Ramos (cell line): ENCODE results near the gene ST8SIA1.

Experiments used
- in situ Hi-C: fragments of 300-500 bp; cut with MboI; formaldehyde crosslinking; loops from one replicate; pipeline ENCODE4 v1.14.3; 2022; ENCODE audit warnings: low sequenced_read_pairs; ENCODE audit not compliant: unreplicated experiment

The ST8SIA1 gene

DNA sequence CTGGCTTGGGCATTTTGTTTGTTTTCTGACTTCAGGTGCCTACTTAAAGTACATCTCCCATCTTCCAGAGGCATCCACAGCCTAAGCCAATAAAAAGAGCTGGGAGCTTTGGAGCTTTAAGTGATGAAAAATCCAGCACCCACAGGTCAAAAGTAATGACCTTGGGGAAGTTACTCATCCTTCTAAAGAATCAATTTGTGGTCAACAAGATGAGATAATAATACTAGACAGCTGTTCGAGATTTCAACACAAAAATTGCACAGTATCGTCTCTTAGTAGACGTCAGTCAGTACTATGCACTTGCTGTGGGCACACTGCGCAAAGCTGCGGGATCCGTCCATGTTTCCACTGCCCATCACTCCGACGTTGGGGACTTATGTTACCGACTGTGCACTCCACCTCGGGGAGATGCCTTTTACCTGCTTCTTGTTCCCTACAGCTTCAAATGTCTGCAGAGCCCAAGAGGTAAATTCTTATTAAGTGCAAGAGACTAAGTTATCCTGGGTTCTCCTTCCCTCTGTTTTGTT is 1.3 kb downstream of the ST8SIA1 start:
- in situ Hi-C loops, result no loop called here

DNA sequence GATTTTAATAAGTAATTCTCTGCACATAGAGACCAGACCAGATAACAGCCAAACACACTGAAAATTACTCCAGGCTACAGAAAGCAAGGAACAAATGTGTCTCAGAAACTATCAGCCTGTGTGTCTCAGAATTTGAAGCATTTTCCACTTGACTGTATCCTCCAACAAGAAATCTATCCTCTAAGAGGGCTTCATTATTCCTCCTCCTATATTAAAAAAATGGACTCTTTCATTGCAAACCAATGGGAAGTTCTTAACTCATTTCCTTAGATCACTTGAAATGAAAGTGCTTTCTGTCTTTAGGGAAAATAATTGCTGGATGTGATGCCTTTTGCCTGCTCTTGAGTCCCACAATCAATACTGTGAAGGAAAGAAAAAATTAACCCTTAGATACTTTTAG is 2.3 kb downstream of the ST8SIA1 start:
- in situ Hi-C loops, result no loop called here

DNA sequence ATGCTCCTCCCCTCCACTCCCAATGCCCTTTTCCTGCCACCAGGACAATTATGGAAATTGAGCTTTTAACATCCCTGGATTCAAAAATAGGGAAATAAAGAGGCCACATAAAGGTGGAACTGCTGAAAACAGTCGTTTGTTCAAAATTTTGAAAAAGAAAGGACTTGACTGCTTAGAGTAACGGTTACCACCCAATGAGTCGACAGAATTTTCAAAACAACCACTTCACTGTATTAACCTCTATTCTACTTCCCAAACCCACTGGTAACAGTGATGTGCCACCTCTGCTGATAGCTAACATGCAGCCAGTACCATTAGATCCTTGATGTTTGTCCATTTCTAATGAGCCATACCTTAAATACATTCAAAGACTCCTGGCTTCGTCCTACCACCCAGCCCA is 4.9 kb downstream of the ST8SIA1 start:
- in situ Hi-C loops, result no loop called here

DNA sequence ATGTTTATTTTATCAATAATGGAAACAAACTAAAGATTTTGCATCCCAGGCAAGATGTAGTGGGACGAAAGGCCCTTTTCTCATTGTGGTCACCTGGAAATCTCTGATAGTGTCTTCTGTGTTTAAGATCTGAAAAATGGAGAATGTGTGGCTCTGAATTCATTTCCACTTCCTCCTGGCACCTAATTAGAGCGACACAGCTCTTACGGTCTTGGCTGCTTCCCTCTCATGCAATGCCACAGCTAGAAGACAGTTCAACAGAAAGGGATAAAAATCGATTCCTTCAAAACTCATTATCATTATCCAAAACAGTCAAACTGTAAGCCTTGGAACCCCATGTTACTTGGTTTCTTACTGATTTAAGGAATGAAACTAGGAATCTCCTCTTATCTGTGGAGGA is 9.3 kb downstream of the ST8SIA1 start:
- in situ Hi-C loops, result no loop called here

DNA sequence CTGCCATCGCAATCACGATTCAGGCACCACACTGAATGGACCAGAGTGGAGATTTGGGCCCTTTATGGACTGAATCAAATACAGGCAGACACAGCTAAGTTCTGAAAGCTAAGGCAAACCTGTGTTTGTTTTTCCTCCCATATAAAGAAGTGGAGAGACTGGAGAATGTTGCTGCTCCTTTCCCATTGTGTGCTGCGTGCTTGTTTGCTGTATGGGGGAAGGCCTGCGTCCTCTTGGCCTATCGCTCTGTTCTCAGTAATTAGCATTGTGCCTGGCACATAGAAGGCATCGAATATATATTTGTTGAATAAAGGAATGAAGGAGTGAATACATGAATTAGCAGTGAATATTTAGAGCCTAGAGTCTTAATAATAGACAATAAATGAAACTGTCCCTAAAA is 12.4 kb downstream of the ST8SIA1 start:
- in situ Hi-C loops, result no loop called here

DNA sequence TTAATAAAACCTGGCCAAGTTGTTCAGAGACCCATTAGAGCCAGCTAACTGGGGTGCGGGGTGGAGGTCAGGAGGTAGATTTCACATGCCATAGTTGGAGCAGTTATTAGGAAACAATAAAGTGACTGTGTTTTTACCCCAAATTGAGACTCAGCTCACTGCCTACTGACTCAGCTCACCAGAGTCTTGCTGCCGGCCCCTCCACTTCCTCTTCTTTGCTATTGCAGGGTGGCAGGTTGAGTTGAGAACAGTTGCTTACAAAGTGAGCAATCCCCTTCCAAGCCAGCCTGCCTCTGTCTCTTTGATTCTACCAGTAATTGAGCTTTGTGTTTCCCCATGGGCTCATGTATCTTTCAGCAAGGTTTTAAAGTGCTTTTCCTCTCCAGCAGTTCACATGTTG is 12.9 kb downstream of the ST8SIA1 start:
- in situ Hi-C loops, result no loop called here

DNA sequence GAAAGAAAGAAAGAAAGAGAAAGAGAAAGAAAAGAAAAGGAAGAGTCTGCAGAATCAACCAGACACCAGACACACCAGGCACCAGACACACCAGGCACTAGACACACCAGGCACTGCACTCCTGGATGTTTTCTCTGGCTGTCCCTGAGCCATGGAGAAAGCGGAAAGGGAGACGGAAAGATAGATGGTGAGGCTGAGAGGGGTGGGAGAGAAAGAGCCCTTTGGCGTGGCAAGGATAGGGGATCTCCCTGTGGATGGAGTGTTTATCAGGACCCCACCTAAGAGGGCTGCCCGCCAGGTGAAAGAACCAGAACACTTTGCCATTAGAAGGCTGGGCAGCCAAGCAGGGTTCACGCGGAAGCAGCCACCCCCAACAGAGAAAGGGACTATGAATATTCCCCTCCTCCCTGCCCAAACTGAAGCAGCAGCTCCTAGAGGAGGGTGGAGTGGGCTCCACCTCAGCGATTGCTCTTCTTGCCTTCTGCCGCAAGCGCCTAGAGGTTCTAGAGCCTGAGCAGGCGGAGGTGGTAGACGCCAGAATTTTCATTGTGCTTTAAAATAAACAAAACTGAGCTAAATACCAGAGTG is 13.4 kb downstream of the ST8SIA1 start:
- in situ Hi-C loops, result no loop called here

DNA sequence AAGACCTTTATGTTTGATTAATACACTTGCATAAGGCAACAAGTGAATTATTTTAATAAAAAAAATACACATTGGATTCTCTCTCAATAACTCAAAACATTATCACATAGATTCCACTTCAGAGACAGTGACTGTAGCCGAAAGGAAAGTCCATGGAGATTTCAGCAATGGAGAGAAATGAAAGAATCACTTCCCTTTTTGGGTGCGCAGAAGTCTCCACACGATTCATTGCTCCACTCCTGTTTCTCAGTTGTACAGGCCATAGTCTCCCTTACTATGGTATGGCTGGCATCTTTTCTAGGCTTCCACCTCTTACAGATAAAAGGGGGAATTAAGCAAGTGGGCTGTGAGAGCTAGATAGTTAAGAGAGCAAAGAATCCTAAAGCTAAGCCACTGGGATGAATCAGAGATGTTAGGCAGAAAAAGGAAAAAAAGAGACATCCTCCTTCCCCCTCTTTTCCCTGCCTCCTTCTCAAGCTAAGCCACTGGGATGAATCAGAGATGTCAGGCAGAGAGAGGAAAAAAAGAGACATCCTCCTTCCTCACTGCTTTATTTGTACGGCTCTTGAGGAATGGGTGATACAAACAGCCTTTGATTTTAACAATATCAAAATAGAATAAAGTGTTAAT is 16.3 kb downstream of the ST8SIA1 start:
- in situ Hi-C loops, result no loop called here

DNA sequence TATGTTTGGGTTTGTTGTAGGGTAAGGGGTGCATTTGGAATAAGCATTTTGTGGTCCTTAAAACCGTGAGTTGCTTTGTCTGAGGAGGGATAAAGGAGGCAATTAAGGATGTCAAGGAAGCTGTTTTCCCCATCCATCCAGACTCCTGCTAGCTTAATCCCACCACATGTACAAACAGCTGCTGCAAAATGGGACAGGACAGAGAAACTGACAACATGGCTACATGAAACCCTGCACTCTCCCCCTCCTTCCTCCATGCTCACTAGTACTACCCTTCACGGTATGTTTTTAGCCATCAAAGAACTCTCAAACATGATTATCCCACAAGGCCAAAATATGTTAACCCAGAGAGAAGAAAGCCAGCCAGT is 20.6 kb downstream of the ST8SIA1 start:
- in situ Hi-C loops, result no loop called here

DNA sequence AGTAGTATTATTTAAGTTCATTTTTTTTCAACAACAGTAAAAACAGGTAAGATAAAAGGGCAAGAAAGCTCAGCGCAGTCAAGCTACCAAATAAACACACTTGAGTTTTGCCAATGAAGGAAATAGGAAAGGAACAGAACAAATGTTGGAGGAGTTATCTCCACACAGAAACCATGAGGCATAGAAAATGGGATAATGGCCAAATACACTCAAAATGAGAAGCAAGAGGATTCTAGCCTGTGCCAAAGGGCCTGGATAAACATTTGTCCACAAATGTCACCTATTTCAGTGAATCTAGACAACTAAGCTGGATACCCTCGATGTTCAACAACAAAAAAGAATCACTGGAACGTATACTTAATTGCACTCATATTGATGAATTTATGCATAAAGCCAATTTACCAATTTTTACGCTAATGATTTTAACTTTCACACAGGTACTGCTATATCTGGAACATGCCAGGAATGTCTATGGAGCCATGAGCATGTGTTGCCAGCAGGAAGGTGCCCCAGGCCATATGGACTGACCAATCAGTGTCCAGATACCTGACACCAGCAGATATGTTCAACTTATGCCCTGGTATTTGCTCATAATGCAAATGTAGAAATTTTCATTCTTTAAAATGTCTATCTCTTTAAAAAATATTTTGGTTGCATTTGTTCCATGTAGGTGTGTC is 21.1 kb downstream of the ST8SIA1 start:
- in situ Hi-C loops, result no loop called here

DNA sequence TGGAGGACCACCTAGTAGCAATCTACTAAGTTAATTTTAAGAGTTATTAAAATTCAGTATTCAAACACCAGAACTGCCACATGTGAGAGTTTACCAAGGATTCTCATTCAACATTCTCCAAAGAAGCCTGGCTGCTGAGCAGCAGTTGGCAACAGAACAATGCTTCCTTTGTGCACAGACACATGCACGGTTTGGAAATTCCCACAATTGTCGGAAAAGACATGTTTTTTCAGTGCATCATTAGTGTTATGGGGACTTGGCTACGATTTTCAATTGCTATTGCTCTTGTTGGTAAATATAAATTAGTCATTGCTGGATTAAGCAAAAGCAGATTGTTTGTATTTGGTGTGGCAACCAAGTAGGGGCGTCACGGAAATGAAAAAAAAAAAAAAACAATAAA is 22.2 kb downstream of the ST8SIA1 start:
- in situ Hi-C loops, result no loop called here

DNA sequence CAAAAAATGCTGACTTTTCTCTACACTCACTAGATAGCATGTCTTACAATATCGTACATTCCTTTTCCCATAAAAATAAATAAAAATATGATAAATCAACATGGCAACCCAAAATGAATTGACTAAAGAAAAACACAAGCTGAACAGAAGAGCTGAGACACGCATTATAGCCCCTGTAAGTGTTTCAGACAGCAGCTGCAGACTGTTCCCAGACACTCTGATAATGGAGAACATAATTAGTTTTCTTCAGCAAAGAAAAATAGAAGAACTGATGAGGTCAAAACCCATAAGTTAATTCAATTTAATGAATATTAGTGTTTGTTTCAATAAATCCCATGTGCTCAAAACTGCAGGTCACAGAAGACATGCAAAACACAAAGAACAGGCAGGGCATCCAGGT is 23.8 kb downstream of the ST8SIA1 start:
- in situ Hi-C loops, result no loop called here

DNA sequence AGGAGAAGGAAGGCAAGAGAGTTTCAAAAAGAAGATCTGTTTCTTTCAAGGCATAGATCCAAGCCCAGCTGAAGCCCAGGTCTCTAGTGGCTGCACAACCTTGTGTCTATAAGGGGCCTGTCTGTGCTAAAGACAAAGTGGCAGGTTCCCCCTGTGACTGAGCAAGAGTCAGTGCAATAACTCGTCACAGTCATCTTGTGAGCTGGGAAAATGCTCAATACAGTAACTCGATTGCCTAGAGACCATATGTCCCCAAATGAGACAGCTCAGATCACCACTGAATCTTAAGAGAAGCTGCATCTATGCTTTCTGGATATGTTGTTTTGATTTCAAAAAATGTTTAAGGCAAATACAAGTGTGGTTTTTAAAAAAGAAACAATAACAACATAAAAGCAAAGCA is 24.2 kb downstream of the ST8SIA1 start:
- in situ Hi-C loops, result no loop called here

DNA sequence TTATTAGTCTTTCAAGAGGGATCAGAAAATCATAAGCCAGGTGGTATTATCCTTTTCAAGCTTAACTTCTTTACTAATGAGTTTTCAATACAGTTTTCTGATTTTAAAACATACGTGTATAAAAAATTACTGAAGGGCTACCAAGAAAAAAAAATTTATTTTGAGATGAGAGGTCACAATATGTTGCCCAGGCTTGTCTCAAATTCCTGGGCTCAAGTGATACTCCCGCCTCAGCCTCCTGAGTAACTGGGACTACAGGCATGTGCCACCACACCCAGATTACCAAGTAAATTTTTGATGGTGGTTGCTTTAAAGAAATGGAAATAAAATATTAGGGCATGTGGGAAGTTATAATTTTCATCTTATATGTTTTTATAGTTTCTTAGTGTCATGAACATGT is 26.7 kb downstream of the ST8SIA1 start:
- in situ Hi-C loops, result no loop called here

DNA sequence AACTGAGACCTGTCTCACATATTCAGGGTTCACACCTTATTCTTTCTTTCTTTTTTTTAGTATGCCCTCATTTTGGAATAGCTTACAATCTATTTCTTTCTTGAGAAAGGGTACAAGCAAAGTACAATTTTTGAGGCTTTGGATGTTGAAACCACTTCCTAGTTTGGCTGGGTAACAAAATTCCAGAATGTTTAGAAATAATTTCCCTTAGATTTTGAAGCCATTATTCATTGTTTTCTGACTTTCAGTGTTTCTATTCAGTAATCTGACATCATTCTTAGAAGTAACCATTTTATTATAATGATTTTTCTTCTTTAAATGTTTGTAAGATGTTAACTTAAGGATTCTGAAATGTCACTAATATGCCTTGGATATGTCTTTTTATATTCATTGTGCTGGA is 28.2 kb downstream of the ST8SIA1 start:
- in situ Hi-C loops, result no loop called here

DNA sequence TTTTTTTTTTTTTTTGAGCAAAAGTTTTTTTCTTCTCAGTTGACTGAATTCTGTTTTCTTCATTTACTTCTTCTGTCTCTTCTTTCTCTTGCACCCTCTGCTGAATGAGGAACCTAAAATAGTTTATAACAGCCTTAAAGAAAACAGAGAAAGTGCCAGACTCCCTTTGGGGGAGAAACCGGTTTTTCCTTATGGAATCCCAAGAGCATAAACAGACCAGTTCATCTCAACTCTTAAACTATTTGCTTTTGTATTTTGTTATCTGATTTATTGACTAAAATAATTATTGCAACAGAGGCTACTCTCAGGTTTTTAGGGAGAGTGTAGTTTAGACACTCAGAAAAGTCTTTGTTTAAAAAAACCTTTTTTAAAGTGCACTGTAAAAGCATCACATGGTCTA is 30.2 kb downstream of the ST8SIA1 start:
- in situ Hi-C loops, result no loop called here

DNA sequence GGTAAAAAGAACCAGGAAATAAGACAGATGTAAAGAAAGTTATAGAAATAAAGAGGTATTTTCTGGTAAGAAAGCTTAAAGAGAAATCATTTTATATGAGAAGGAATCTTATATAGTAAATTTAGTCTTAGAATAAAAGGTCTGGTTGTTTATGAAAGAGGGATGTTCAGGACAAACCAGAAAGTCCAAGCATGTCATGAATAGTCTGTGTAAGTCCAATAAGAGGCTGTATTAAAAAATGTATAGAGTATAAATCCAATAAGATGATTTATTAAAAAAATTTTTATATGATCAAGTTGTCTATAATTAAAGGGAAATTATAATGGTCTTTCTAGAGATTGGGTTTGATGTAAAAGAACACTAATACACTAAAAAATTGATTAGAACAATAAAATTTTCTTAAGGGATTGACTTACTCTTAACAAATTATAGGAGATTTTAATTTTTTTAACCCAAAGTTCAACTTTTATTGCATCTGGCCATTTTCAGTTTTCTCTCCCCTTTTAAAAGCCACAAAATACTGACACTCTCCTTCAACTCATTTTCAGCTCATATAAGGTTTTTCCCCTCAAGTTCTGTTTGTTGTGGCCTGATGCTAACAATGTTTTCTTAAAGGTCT is 35.1 kb downstream of the ST8SIA1 start:
- in situ Hi-C loops, result no loop called here

DNA sequence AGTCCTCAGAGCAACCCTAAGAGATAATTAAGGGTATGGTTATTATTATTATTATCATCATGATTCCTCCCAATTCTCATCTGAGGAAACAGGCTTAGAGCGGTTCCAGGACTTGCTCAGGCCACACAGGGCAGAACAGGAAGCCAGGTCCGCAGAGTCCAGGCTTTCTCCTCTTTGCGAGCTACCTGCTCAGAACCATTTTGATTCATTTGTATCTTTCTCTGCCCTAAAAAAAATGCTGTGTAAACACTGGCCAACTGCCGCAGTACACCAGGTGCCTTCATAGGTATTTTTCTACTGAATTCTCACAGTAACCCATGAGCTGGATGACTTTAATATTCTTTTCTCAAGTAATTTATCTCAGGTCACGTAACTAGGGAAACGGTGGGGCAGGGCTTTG is 45.3 kb downstream of the ST8SIA1 start:
- in situ Hi-C loops, result no loop called here

DNA sequence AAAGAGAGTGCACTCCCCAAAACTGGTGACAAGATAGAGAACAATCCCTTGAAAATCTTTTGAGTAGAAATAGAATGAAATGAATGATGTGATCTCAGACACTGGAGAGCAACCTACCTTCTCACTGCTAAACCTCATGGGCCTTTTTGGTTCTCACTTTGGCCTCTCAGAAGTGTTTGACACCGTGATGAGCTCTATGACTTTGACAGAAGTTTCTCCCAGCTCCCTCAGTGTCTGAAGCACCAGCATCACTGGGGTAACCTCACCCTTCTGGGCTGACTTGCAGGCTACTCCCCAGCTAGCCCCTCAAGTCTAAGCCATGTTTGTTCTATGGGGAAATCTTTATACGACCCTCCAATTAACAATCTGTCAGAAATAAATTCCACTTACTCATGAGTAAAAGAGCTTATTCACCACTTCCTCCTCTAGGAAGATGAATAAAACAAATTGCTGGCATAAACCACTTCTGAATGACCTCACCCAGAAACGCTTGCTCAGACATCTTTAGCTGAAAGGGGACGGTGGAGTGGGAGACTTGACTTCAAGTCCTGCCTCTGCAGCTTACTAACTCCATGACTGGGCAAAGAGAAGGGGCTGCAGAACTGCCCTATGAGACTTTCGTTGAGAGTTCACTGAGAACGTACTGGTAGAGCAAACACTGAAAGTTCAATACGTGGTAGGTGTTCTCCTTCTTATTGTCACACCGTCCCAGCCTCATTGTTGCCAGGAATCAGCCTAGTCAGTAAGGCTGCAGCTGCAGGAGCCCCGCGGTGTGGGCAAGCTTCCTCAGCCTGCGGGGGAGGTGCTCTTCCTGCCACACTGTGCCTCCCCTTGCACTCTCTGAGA is 46.5 kb downstream of the ST8SIA1 start:
- in situ Hi-C loops, result no loop called here

DNA sequence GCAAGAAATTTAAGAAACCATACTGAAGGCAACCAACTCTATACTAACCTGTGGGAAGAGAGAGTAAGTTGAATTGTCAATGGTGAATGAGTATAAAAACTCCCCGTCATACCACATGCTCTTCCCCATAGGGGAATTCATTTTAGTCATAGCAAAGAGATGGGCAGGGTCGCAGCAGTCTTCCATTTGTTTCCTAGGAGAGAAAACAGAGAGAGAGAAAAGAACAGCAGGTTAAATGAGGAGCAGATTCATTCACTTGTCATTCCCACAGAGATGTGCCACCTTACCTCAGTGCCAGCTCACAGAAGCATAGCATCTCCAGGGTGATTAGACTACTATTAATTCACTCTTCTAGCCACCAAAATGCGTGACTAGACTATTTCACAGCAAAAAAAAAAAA is 47.4 kb downstream of the ST8SIA1 start:
- in situ Hi-C loops, result no loop called here

DNA sequence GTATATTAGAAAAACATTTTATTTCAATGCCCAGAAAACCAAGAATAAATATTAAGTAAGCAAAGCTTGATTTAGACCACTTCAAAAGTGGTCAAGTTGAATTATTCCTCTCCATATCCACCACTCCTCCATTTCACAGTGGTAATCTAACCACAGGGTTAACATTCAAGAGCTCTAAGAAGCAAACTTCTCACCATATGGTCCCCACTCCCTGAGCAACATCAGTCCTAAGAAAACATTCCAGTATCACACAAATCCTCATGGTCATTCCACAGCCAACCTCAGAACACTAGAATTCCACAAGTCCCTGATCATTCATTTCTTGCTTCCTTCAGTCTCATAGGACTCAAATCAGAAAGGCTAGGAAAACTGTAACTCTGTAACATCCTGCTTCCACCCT is 47.9 kb downstream of the ST8SIA1 start:
- in situ Hi-C loops, result no loop called here
